Adrenal gland (tissue), 12 donors: Measurements from ENCODE around the gene MYOM1. TPM values are rescaled to one million over a fixed set of nuclear protein-coding genes. Genes with fewer than 3 reads are reported as not detected.

ENCODE experiments used
- DNase-seq, 7 donors: peaks; one replicate each; pipeline ENCODE4 v3.0.0-alpha.2; 2019 to 2020
- H3K27ac ChIP-seq, 5 donors: fragments of 200-600 bp; sonication (generic) in 4 of 5; 1 replicate in 3 of 5; 2 replicates in 2 of 5; pipeline versions ENCODE4 v1.5.1 to v1.8.0; 2016 to 2020; ENCODE audit warnings: mild to moderate bottlenecking in 1 of 5
- H3K27me3 ChIP-seq: fragments of 200-600 bp; 2 replicates; pipeline ENCODE4 v1.8.0; 2021
- H3K36me3 ChIP-seq, 2 donors: fragments of 200-600 bp; replicated peaks in 1 of 2; 1 replicate in 1 of 2; 2 replicates in 1 of 2; pipeline versions ENCODE4 v1.5.1 to v1.8.0; 2018 to 2022
- H3K4me1 ChIP-seq, 2 donors: fragments of 200-600 bp; replicated peaks in 1 of 2; 1 replicate in 1 of 2; 2 replicates in 1 of 2; pipeline versions ENCODE4 v1.5.1 to v1.8.0; 2018 to 2021
- H3K4me3 ChIP-seq, 4 donors: fragments of 200-600 bp; sonication (generic) in 3 of 4; one replicate each; pipeline ENCODE4 v1.5.1; 2016 to 2018
- H3K9me3 ChIP-seq, 3 donors: fragments of 200-600 bp; sonication (generic) in 1 of 3; replicated peaks in 1 of 3; 1 replicate in 2 of 3; 2 replicates in 1 of 3; pipeline versions ENCODE4 v1.5.1 to v1.8.0; 2016 to 2021
- CTCF ChIP-seq, 6 experiments: fragments of 450-650 bp in 4 of 6; fragments of 200-600 bp in 2 of 6; sonication (generic) in 1 of 6; IDR thresholded peaks; 1 replicate in 5 of 6; 2 replicates in 1 of 6; pipeline versions ENCODE4 v1.5.1 to v1.8.0; 2016 to 2021; ENCODE audit warnings: antibody characterized with exemption in 6 of 6, mild to moderate bottlenecking in 2 of 6, moderate library complexity in 1 of 6
- POLR2A ChIP-seq, 2 donors: fragments of 450-650 bp; IDR thresholded peaks; one replicate each; pipeline ENCODE4 v1.6.1; 2017; ENCODE audit warnings: antibody characterized with exemption in 2 of 2, mild to moderate bottlenecking in 2 of 2, moderate library complexity in 1 of 2
- WGBS, 4 donors: extraction: QIAGEN DNeasy Blood & Tissue Kit in 2 of 4; methylation state at CpG; one replicate each; pipeline versions ENCODE4 v1.1.5 to v1.1.7; 2013 to 2017; 5-methylcytosine and 5-hydroxymethylcytosine counted together
- intact Hi-C, 2 donors: fragments of 100-400 bp; cut with DNase I; formaldehyde crosslinking; loops; one replicate each; pipeline versions ENCODE4 v1.14.1 to v1.15.0; 2022 to 2023
- polyA plus RNA-seq, 3 donors: library from polyadenylated mRNA; stranded (reverse); fragments of 200-250 nt in 2 of 3; fragments of 350-450 nt in 1 of 3; fragmentation: Illumina TruSeq in 1 of 3; extraction: RNeasy Lipid Tissue Mini Kit (QIAGEN cat#74804) in 1 of 3; gene quantifications; one replicate each; pipeline ENCODE4 v1.2.3, GENCODE V29; 2013 to 2014
- total RNA-seq, 9 donors: library from RNA; depleted of rRNA in 4 of 9; stranded (reverse); fragments of >200 nt in 4 of 9; fragments of 120-200 nt in 1 of 9; fragmentation: NEBNext Ultra II Directional in 1 of 9; extraction: Animal tissue kit (Norgen Biotek cat#: 25700) in 1 of 9; gene quantifications; one replicate each; pipeline versions ENCODE4 v1.1.0 to v1.2.4, GENCODE V29; 2013 to 2023
- donor health status: healthy with polysubstance abuse.
- donor health status: Bipolar disorder and iron deficiency.
- donor health status: DM: yes; HTN: yes; CAD: no.
- donor health status: DM: no; HTN: no; CAD: no.
- donor health status: DM: no; HTN: no; CAD: no.
- donor health status: DM: yes; HTN: yes; CAD: no.

Gene MYOM1
- total and polyA plus RNA-seq, 12 donors = 1.3 to 70.0 (median 2.9) TPM

- Histone ChIP-seq H3K27ac (no peak overlapping the region), H3K4me3 (no peak overlapping the region), H3K36me3 (no peaks in the 10 kb centered on the region), H3K4me1 (peaks cover 0 to 4% of the 10 kb centered on the region in 2 donors), H3K27me3 (no peaks in the 10 kb centered on the region), H3K9me3 (no peaks in the 10 kb centered on the region)
- intact Hi-C loops = loop anchor here in 1 of 2 donors (5.0 kb wide), 1 partner anchor 193 kb away; no protein-coding TSS in a partner anchor
- no peak for DNase-seq
- no peak for TF ChIP-seq POLR2A (IDR thresholded peaks at IDR 0.05)
- no peak for TF ChIP-seq CTCF (IDR thresholded peaks at IDR 0.05)
- 94 to 100% (median 95%) methylated on average over 1 of the region's 1 CpG for WGBS, 4 donors
Observed at GRCh38 chr18:3124822-3125221, 94.9 kb downstream of the MYOM1 start.

DNA sequence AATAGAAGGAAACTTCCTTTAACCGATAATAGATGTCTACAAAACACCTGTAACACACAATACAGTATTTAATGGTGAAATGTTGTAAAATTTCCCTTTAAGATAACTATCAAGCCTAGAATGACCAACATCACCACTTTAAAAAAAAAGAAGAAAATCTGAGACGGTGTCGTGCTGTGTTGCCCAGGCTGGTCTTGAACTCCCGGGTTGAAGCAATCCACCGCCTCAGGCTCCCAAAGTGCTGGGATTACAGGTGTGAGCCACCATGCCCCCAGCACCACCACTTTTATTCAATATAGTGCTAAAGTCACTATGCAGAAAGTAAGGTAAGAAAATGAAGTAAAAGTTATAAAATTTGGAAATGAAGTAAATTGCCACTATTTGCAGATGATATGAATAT, 96.9 kb downstream of the MYOM1 start:
- whole genome bisulfite sequencing, 4 donors = 95 to 98% (median 96%) methylated on average over 5 of the region's 5 CpGs
- TF ChIP-seq CTCF (IDR thresholded peaks at IDR 0.05) (no peak), POLR2A (IDR thresholded peaks at IDR 0.05) (no peak)
- Histone ChIP-seq H3K4me1 (peaks cover 4 to 5% of the 10 kb centered on the region in 2 donors), H3K27me3 (no peaks in the 10 kb centered on the region), H3K27ac (no peak overlapping the region), H3K4me3 (no peak overlapping the region), H3K36me3 (no peaks in the 10 kb centered on the region), H3K9me3 (no peaks in the 10 kb centered on the region)
- intact Hi-C loops = no loop called here
- DNase-seq = no peak

- 64 to 76% (median 70%) methylated on average over 2 of the region's 2 CpGs for WGBS, 4 donors
- intact Hi-C loops = no loop called here
- H3K9me3 ChIP-seq = no peaks in the 10 kb centered on the region
- DNase-seq = no peak
- no peak overlapping the region for H3K27ac ChIP-seq
- H3K27me3 ChIP-seq = no peaks in the 10 kb centered on the region
- peaks cover 5% of the 10 kb centered on the region in 2 donors for H3K4me1 ChIP-seq
- H3K36me3 ChIP-seq = no peaks in the 10 kb centered on the region
- H3K4me3 ChIP-seq = no peak overlapping the region
- no peak for TF ChIP-seq CTCF (IDR thresholded peaks at IDR 0.05)
- TF ChIP-seq POLR2A (IDR thresholded peaks at IDR 0.05) = no peak
Observed at GRCh38 chr18:3121259-3121658, 98.5 kb downstream of the MYOM1 start.

DNA sequence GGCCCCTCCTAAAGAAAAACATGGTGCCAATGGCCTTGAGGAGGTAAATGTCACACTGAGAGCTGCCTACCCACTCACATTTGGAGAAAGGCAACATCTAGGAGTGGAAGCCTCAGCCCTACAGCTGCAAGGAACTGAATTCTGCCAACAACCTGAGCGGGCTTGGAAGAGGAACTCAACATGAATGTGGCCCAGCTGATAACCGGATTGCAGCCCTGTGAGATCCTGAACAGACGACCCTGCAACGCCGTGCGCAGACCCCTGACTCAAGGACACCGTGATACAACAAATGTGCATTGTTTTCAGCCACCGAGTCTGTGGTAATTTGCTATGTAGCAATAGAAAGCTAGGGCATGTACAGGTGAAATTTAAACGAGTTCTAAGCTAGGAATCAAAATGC, 99.4 kb downstream of the MYOM1 start:
- H3K4me1 ChIP-seq = peaks cover 5% of the 10 kb centered on the region in 2 donors
- DNase-seq = no peak
- H3K27ac ChIP-seq = no peak overlapping the region
- no peak overlapping the region for H3K4me3 ChIP-seq
- intact Hi-C loops = no loop called here
- 68 to 91% (median 72%) methylated on average over 8 to 9 of the region's 9 CpGs for WGBS, 4 donors
- no peaks in the 10 kb centered on the region for H3K36me3 ChIP-seq
- TF ChIP-seq POLR2A (IDR thresholded peaks at IDR 0.05) = no peak
- no peak for TF ChIP-seq CTCF (IDR thresholded peaks at IDR 0.05)
- H3K9me3 ChIP-seq = no peaks in the 10 kb centered on the region
- no peaks in the 10 kb centered on the region for H3K27me3 ChIP-seq
